HEK293T (cell line): Measurements from ENCODE around the gene PPM1J.

Experiments
- BHLHE40 ChIP-seq: fragments of 450-650 bp; IDR thresholded peaks from 2 replicates; pipeline ENCODE4 v1.6.1; 2016; ENCODE audit warnings: mild to moderate bottlenecking, moderate library complexity, borderline replicate concordance
- ELF4 ChIP-seq: fragments of 450-650 bp; IDR thresholded peaks from 2 replicates; pipeline ENCODE4 v1.6.1; 2017; ENCODE audit warnings: antibody characterized with exemption
- FOXA1 ChIP-seq: fragments of 450-650 bp; IDR thresholded peaks from 2 replicates; pipeline ENCODE4 v1.6.1; 2016; ENCODE audit warnings: mild to moderate bottlenecking
- LEF1 ChIP-seq: fragments of 450-650 bp; IDR thresholded peaks from 2 replicates; pipeline ENCODE4 v1.6.1; 2017; ENCODE audit warnings: mild to moderate bottlenecking, borderline replicate concordance

DNA sequence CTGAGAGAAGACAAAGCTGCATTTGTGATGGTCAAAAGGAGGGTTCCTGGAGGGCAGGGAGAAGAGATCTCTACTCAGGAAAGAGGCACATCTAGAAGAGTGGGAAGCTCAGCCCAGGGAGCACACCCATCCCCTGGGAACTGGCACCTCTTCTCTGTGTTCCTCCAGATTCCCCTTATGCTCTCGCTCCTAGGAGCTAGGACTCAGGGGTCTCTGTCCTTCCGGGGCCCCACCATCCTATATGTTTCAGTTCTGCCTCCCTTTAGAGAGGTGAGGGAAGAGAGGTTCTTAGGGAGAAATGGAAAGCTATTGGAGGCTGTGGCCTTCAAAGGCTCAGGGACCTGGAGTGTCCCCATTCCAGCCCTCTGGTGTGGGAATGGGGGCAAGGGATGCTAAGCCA, 4.6 kb upstream of the PPM1J start:
- TF ChIP-seq FOXA1 (no peak), BHLHE40 (no peak), LEF1 (no peak), ELF4 (no peak)
